CD4-positive, alpha-beta T cell (primary cell): ENCODE data around the gene RASA4B. TPM values are rescaled to one million over a fixed set of nuclear protein-coding genes. Genes with fewer than 3 reads are reported as not detected.
A peak's percentile ranks its signal among the peaks of the same experiment; 100 is the strongest.
"Not testable (repeated sequence)": the region's sequence is repeated elsewhere in the genome, so short reads cannot be mapped to it uniquely, and the experiment has no call there.

Experiments used
- ATAC-seq: fragments of 200-7000 bp; cut with Tn5 transposase; one replicate; pipeline ENCODE4 v1.10.0; 2022; ENCODE audit warnings: mild to moderate bottlenecking; ENCODE audit not compliant: poor library complexity
- CTCF ChIA-PET: fragments of 350-600 bp; sonication (Branson Sonifier 250); formaldehyde crosslinking; loops from one replicate; lab custom pipeline; 2021; ENCODE audit warnings: antibody characterized with exemption, inconsistent platforms; lab: Charles Lee
- POLR2A ChIA-PET: fragments of 350-600 bp; sonication (Branson Sonifier 250); formaldehyde crosslinking; loops from one replicate; lab custom pipeline; 2021; ENCODE audit warnings: antibody characterized with exemption, inconsistent platforms; lab: Charles Lee
- DNase-seq, 14 experiments: peaks; one replicate each; pipeline ENCODE4 v3.0.0-alpha.2; 2013 to 2020; ENCODE audit warnings: mixed read lengths in 2 of 14
- H3K27ac ChIP-seq, 2 donors: one replicate each; pipeline versions ENCODE4 v1.5.1 to v1.7.0; 2013; ENCODE audit warnings: low read length in 2 of 2, low read depth in 1 of 2, mild to moderate bottlenecking in 1 of 2
- H3K27me3 ChIP-seq, 2 experiments: 1 replicate in 1 of 2; 2 replicates in 1 of 2; pipeline versions ENCODE4 v1.6.1 to v1.7.0; 2013; ENCODE audit warnings: low read length in 2 of 2, control low read depth in 1 of 2, mild to moderate bottlenecking in 1 of 2, moderate library complexity in 1 of 2; ENCODE audit not compliant: insufficient read depth in 2 of 2, control insufficient read depth in 1 of 2
- H3K36me3 ChIP-seq: one replicate; pipeline ENCODE4 v1.6.1; 2013; ENCODE audit warnings: low read length, control low read depth; ENCODE audit not compliant: insufficient read depth
- H3K4me1 ChIP-seq: one replicate; pipeline ENCODE4 v1.6.1; 2013; ENCODE audit warnings: low read length, control low read depth; ENCODE audit not compliant: insufficient read depth
- H3K4me3 ChIP-seq: one replicate; pipeline ENCODE4 v1.5.1; 2013; ENCODE audit warnings: mild to moderate bottlenecking, low read length, moderate library complexity
- H3K9me3 ChIP-seq, 2 experiments: 1 replicate in 1 of 2; 2 replicates in 1 of 2; pipeline versions ENCODE4 v1.6.1 to v1.7.0; 2013; ENCODE audit warnings: low read length in 2 of 2, mild to moderate bottlenecking in 2 of 2, control low read depth in 1 of 2, moderate library complexity in 1 of 2; ENCODE audit not compliant: control insufficient read depth in 1 of 2, insufficient read depth in 1 of 2
- H3K27ac Mint-ChIP-seq: one replicate; pipeline ENCODE4 v1.8.0; 2020; ENCODE audit warnings: mixed read lengths
- H3K27me3 Mint-ChIP-seq: one replicate; pipeline ENCODE4 v1.8.0; 2021; ENCODE audit warnings: mixed read lengths
- H3K36me3 Mint-ChIP-seq: one replicate; pipeline ENCODE4 v1.8.0; 2021; ENCODE audit warnings: low read depth, mixed read lengths
- H3K4me1 Mint-ChIP-seq: one replicate; pipeline ENCODE4 v1.8.0; 2021; ENCODE audit warnings: low read depth, mixed read lengths
- H3K4me3 Mint-ChIP-seq: one replicate; pipeline ENCODE4 v1.8.0; 2020; ENCODE audit warnings: mild to moderate bottlenecking, mixed read lengths
- H3K9me3 Mint-ChIP-seq: one replicate; pipeline ENCODE4 v1.8.0; 2020; ENCODE audit warnings: mixed read lengths
- intact Hi-C, 2 experiments: fragments of 100-400 bp; cut with DNase I in 1 of 2; cut with micrococcal nuclease in 1 of 2; formaldehyde crosslinking; loops; one replicate each; pipeline versions ENCODE4 v1.15.1 to v1.9.0; 2023 to 2025; cut with DNase I, micrococcal nuclease
- total RNA-seq, 174 experiments: library from RNA in 2 of 174; stranded (reverse) in 2 of 174; gene quantifications; one replicate each; pipeline ENCODE4 v1.2.3 and lab custom pipeline; 2021 to 2026

The RASA4B gene
- total RNA-seq, 2 experiments from 2014 or later, result 31.9 to 40.7 TPM

GRCh38 chr7:102494473-102495149 lies 23.0 kb downstream of the RASA4B start:
- H3K9me3 ChIP-seq, H3K27ac Mint-ChIP-seq, H3K4me3 ChIP-seq, intact Hi-C loops, CTCF ChIA-PET, DNase-seq, H3K4me1 Mint-ChIP-seq, H3K36me3 Mint-ChIP-seq, H3K4me1 ChIP-seq, H3K9me3 Mint-ChIP-seq, H3K36me3 ChIP-seq, H3K27ac ChIP-seq, POLR2A ChIA-PET, H3K27me3 ChIP-seq, H3K27me3 Mint-ChIP-seq, H3K4me3 Mint-ChIP-seq: not testable (repeated sequence)
- peak; percentile 70 for ATAC-seq

GRCh38 chr7:102494026-102494425 lies 23.6 kb downstream of the RASA4B start:
- H3K36me3 ChIP-seq, H3K9me3 Mint-ChIP-seq, H3K9me3 ChIP-seq, H3K27ac Mint-ChIP-seq, POLR2A ChIA-PET, H3K36me3 Mint-ChIP-seq, intact Hi-C loops, H3K27me3 ChIP-seq, H3K4me3 Mint-ChIP-seq, H3K27me3 Mint-ChIP-seq, H3K4me1 Mint-ChIP-seq, H3K27ac ChIP-seq, H3K4me1 ChIP-seq, CTCF ChIA-PET: not testable (repeated sequence)
- H3K4me3 ChIP-seq, result peak overlapping the region; percentile 41
- peak in 1 of 14 experiments; percentile 71 for DNase-seq
- ATAC-seq, result peak; percentile 6

- POLR2A ChIA-PET, H3K36me3 ChIP-seq, intact Hi-C loops, H3K9me3 ChIP-seq, H3K27ac Mint-ChIP-seq, H3K9me3 Mint-ChIP-seq, H3K4me1 Mint-ChIP-seq, H3K27ac ChIP-seq, H3K36me3 Mint-ChIP-seq, CTCF ChIA-PET, H3K27me3 ChIP-seq, H3K4me3 ChIP-seq, H3K4me1 ChIP-seq, H3K27me3 Mint-ChIP-seq: not testable (repeated sequence)
- DNase-seq (peak in 2 of 14 experiments; percentile 18 to 66), ATAC-seq (peak; percentile 55)
- peak overlapping the region; percentile 73 for H3K4me3 Mint-ChIP-seq
Measured at GRCh38 chr7:102493220-102493935, 24.2 kb downstream of the RASA4B start.

- H3K4me1 ChIP-seq, CTCF ChIA-PET, H3K36me3 ChIP-seq, H3K9me3 Mint-ChIP-seq, H3K4me3 Mint-ChIP-seq, H3K9me3 ChIP-seq, POLR2A ChIA-PET, H3K27me3 ChIP-seq, H3K27me3 Mint-ChIP-seq, H3K27ac Mint-ChIP-seq, H3K4me3 ChIP-seq, H3K4me1 Mint-ChIP-seq, intact Hi-C loops, H3K27ac ChIP-seq, H3K36me3 Mint-ChIP-seq: not testable (repeated sequence)
- ATAC-seq (peak; percentile 51), DNase-seq (peak in 8 of 14 experiments; percentile 20 to 62 (median 40))
Measured at GRCh38 chr7:102490529-102491075, 27.0 kb downstream of the RASA4B start.

GRCh38 chr7:102484317-102484716 lies 33.3 kb downstream of the RASA4B start:
- H3K27ac Mint-ChIP-seq, H3K9me3 ChIP-seq, H3K9me3 Mint-ChIP-seq, H3K4me1 Mint-ChIP-seq, H3K27me3 ChIP-seq, CTCF ChIA-PET, H3K27me3 Mint-ChIP-seq, H3K4me1 ChIP-seq, H3K36me3 Mint-ChIP-seq, H3K4me3 ChIP-seq, H3K4me3 Mint-ChIP-seq, POLR2A ChIA-PET, H3K27ac ChIP-seq, ATAC-seq, DNase-seq, intact Hi-C loops, H3K36me3 ChIP-seq: not testable (repeated sequence)

- H3K4me3 Mint-ChIP-seq, H3K36me3 Mint-ChIP-seq, H3K27ac Mint-ChIP-seq, H3K36me3 ChIP-seq, H3K4me1 ChIP-seq, H3K9me3 ChIP-seq, intact Hi-C loops, H3K4me3 ChIP-seq, H3K27ac ChIP-seq, H3K9me3 Mint-ChIP-seq, H3K4me1 Mint-ChIP-seq, CTCF ChIA-PET, POLR2A ChIA-PET, ATAC-seq, DNase-seq, H3K27me3 ChIP-seq, H3K27me3 Mint-ChIP-seq: not testable (repeated sequence)
Measured at GRCh38 chr7:102481962-102482361, 35.6 kb downstream of the RASA4B start.
